Karpas-422 (cell line): ENCODE data around the gene CALML5. TPM values are rescaled to one million over a fixed set of nuclear protein-coding genes. Genes with fewer than 3 reads are reported as not detected.

Source experiments
- DNase-seq: peaks from one replicate; pipeline ENCODE4 v3.0.0-alpha.2; 2015
- H2AFZ ChIP-seq: fragments of 200-600 bp; sonication (generic); 2 replicates; pipeline ENCODE4 v1.6.1; 2014; ENCODE audit warnings: antibody characterized with exemption, low read length, mixed read lengths
- H3K27ac ChIP-seq: fragments of 200-600 bp; sonication (generic); 2 replicates; pipeline ENCODE4 v1.5.1; 2014; ENCODE audit warnings: mild to moderate bottlenecking, low read length, moderate library complexity
- H3K27me3 ChIP-seq: fragments of 200-600 bp; sonication (generic); 2 replicates; pipeline ENCODE4 v1.6.1; 2014; ENCODE audit warnings: low read length, mixed read lengths
- H3K36me3 ChIP-seq: fragments of 200-600 bp; sonication (generic); 2 replicates; pipeline ENCODE4 v1.6.1; 2014; ENCODE audit warnings: low read length, mixed read lengths; ENCODE audit not compliant: insufficient read depth
- H3K4me1 ChIP-seq: fragments of 200-600 bp; sonication (generic); 2 replicates; pipeline ENCODE4 v1.6.1; 2014; ENCODE audit warnings: mild to moderate bottlenecking, low read length, mixed read lengths
- H3K4me2 ChIP-seq: fragments of 200-600 bp; sonication (generic); 2 replicates; pipeline ENCODE4 v1.6.1; 2014; ENCODE audit warnings: low read length, low read depth, mild to moderate bottlenecking; ENCODE audit not compliant: poor library complexity, severe bottlenecking
- H3K4me3 ChIP-seq: fragments of 200-600 bp; sonication (generic); 2 replicates; pipeline ENCODE4 v1.5.1; 2014; ENCODE audit warnings: mild to moderate bottlenecking, antibody characterized with exemption, low read length, mixed read lengths
- H3K79me2 ChIP-seq: fragments of 200-600 bp; sonication (generic); 2 replicates; pipeline ENCODE4 v1.6.1; 2014; ENCODE audit warnings: mild to moderate bottlenecking, low read length, mixed read lengths
- H3K9ac ChIP-seq: fragments of 200-600 bp; sonication (generic); 2 replicates; pipeline ENCODE4 v1.6.0; 2014; ENCODE audit warnings: low read length
- H3K9me2 ChIP-seq: fragments of 200-600 bp; sonication (generic), shearing (Covaris generic); replicated peaks from 2 replicates; pipeline ENCODE4 v1.6.0; 2014; ENCODE audit warnings: mild to moderate bottlenecking, low read length, moderate library complexity; ENCODE audit not compliant: insufficient read depth
- H3K9me3 ChIP-seq: fragments of 300-700, 200-600 bp; sonication (generic); 2 replicates; pipeline ENCODE4 v1.6.1; 2014; ENCODE audit warnings: low read length, mixed read lengths
- H4K20me1 ChIP-seq: fragments of 200-600 bp; sonication (generic); 2 replicates; pipeline ENCODE4 v1.6.1; 2014; ENCODE audit warnings: mild to moderate bottlenecking, antibody characterized with exemption, low read length, low read depth; ENCODE audit not compliant: insufficient read depth
- total RNA-seq: library from RNA; depleted of rRNA; stranded (reverse); fragments of >200 nt; shearing (Covaris generic); gene quantifications from 2 replicates; pipeline ENCODE4 v1.2.3, GENCODE V29; 2014; ENCODE audit warnings: low replicate concordance

The CALML5 gene
- total RNA-seq, 1 experiment from 2014 or later: not detected

DNA sequence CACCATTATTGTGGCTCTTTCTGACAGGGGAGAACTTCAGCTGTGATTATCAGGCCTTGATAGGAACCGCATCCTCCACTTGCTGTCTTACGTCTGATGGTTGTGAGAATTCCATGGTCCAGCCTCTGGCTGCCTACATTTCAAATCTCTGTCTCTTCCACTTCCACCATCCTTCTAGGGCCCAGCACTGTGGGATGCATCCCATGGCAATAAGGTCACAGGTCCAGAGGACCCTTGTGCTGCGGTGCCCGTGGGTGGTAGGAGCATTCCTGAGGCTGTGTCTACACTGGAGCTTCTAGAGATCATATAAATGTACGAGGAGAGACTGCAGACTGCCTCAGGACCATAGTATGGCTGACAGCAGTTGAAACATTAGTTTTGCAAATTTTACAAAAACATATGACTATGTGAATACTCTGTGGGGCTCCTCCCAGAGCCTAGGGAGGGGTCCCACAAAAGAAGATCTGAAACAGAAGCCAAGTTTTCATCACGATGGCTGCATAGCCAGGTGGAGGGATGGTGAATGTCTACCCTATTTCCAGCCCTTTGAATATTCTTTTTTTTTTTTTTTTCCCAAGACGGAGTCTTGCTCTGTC lies 37.2 kb upstream of the CALML5 start:
- Histone ChIP-seq H3K9ac (no peak overlapping the region), H3K27me3 (no peaks in the 10 kb centered on the region), H3K4me3 (no peak overlapping the region), H3K9me3 (no peaks in the 10 kb centered on the region), H3K9me2 (no peaks in the 10 kb centered on the region), H3K4me1 (no peaks in the 10 kb centered on the region), H3K27ac (no peak overlapping the region), H3K79me2 (no peaks in the 10 kb centered on the region), H4K20me1 (no peaks in the 10 kb centered on the region), H3K4me2 (no peak overlapping the region), H2AFZ (no peak overlapping the region), H3K36me3 (no peaks in the 10 kb centered on the region)
- DNase-seq: no peak

DNA sequence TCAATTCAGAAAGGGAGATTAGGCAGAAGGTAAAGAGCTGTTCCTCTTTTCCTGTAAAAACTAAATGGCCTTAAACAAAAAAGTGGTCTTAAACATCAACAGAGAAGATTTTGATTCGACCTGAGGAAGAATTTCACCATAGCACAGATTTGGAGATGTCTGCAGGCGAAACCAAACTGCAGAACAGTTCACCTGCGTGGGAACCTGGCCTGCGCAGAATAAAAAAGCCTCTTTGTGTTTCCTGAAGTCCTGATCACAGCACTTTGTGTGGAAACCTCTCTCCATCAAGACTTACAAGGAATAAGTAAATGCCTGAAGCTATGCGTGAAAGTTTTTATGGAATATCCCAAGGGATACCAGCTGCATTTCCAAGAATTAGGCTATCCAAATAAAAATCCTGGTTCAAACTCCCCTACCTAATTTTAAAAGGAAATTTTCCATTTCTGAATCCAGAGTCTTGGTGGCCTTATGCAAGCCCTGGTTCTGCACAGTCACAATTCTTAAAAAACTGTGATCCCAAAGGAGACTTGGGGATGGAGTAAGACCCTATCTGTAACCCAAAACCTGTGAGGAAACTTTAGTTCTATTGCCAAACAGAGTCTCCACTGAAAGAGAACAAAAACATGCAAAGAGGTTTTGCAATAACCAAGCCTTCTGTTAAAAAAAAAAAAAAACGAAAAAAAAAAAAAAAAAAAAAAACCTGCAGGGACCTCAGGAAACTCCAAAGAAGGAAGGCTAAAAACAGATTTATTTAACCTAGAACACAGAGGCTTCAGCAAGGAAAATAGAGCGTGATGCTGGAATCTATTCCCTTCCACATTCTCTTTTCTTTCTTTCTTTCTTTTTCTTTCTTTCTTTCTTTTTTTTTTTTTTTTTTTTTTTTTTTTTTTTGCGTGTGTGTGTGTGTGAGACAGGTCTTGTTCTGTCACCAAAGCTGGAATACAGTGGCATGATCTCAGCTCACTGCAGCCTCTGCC lies 35.8 kb upstream of the CALML5 start:
- no peak for DNase-seq
- no peaks in the 10 kb centered on the region for H3K4me1 ChIP-seq
- no peaks in the 10 kb centered on the region for H4K20me1 ChIP-seq
- H3K27ac ChIP-seq: no peak overlapping the region
- H3K79me2 ChIP-seq: no peaks in the 10 kb centered on the region
- no peak overlapping the region for H3K4me2 ChIP-seq
- no peaks in the 10 kb centered on the region for H3K9me2 ChIP-seq
- no peaks in the 10 kb centered on the region for H3K27me3 ChIP-seq
- H3K4me3 ChIP-seq: no peak overlapping the region
- H3K9ac ChIP-seq: no peak overlapping the region
- no peaks in the 10 kb centered on the region for H3K9me3 ChIP-seq
- H2AFZ ChIP-seq: no peak overlapping the region
- H3K36me3 ChIP-seq: no peaks in the 10 kb centered on the region

DNA sequence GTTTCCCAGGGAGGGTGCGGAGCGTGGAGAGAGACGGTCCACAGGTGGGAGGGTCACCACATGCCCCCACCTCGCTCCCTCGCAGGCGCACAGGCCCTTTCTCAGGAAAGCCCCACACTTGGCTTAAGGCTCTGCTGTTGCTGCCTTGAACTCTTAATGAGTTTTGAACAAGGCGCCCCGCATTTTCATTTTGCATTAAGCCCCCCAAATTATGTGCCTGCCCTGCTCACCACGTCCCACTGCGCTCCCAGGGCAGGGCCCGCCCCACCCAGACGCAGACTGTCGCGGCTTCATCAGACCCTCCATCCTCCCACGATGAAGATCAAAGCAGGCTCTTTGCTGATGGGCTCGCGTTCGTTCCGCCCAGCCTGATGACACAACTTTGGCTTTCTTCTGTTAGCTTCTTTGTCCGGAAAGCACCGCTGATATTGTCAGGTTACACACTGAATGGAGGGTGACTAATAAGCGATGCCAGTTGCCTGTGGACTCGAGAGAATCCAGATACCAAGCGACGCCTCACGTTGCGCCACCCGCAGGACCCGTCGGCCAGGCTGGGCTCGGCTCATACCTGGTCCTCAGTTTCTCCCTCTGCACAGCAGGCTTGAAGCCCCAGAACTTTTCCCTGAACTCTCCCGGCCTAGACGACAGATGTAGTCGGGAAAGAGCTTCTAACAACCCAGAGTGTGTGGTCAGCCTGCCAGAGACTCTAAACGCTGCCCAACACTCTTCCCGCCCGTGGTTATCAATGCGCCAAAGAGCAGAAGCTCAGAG lies 34.9 kb upstream of the CALML5 start:
- no peaks in the 10 kb centered on the region for H3K9me3 ChIP-seq
- H3K36me3 ChIP-seq: no peaks in the 10 kb centered on the region
- H3K27me3 ChIP-seq: no peaks in the 10 kb centered on the region
- no peak for DNase-seq
- no peaks in the 10 kb centered on the region for H4K20me1 ChIP-seq
- no peaks in the 10 kb centered on the region for H3K4me1 ChIP-seq
- no peaks in the 10 kb centered on the region for H3K9me2 ChIP-seq
- no peak overlapping the region for H3K9ac ChIP-seq
- no peak overlapping the region for H3K4me3 ChIP-seq
- no peak overlapping the region for H3K27ac ChIP-seq
- H3K79me2 ChIP-seq: no peaks in the 10 kb centered on the region
- H2AFZ ChIP-seq: no peak overlapping the region
- H3K4me2 ChIP-seq: no peak overlapping the region

DNA sequence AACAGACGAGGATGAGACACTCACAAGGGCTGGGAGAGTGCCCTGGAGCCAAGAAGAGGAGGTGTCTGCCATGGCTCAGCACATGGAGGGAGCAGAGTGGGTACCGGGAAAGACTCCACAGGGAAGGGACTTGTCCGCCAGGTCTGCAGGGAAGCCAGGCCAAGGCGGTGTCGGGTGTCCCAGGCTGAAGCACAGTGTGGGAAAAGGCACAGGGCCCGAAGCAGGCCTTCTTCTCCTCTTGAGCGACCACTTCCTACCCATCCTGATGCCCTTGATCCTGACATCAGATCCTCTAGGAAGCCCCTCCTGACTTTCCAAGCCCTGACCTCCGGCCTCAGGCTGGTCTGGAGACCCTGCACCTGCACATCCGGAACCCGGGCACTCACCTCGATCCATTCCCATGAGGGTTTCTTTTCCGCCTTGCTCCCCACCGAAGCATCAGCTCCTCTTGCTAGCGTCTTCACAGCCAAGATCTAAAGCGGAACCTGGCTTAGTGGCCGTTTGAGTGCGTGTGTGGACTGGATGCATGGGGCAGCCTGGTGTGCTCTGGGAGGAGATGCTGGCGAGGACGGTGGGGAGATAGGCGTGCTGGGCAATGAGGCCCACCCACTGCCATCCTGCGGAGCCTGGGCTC lies 33.8 kb upstream of the CALML5 start:
- Histone ChIP-seq H3K4me1 (no peaks in the 10 kb centered on the region), H3K4me2 (no peak overlapping the region), H3K9me3 (no peaks in the 10 kb centered on the region), H3K4me3 (no peak overlapping the region), H3K79me2 (no peaks in the 10 kb centered on the region), H3K9me2 (no peaks in the 10 kb centered on the region), H4K20me1 (no peaks in the 10 kb centered on the region), H2AFZ (no peak overlapping the region), H3K27ac (no peak overlapping the region), H3K36me3 (no peaks in the 10 kb centered on the region), H3K9ac (no peak overlapping the region), H3K27me3 (no peaks in the 10 kb centered on the region)
- no peak for DNase-seq

DNA sequence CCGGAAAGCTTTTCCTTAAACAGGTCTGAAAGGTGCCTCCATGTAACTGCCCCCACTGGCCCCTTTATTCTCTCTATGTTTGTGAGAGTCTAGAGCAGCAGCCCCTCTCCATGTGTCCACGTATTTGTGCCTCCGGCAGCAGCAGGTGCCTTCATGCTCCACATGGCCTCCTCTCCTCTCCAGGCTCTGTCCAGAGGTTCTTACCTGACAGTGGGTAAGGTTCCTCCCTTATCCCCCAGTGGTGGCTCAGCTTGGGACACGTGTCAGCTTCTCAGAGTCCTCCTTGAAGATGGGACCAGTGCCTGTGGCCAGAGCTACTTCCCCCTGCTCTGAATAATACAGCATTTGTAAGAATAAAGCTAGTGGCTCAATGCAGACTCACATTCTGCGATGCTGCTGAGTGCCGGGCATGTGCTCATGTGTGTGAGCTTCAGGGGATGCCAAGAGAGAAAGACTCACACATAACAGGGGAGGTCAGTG lies 33.3 kb upstream of the CALML5 start:
- Histone ChIP-seq H2AFZ (no peak overlapping the region), H3K4me1 (no peaks in the 10 kb centered on the region), H3K9me3 (no peaks in the 10 kb centered on the region), H3K27ac (no peak overlapping the region), H3K9ac (no peak overlapping the region), H3K36me3 (no peaks in the 10 kb centered on the region), H3K4me3 (no peak overlapping the region), H3K79me2 (no peaks in the 10 kb centered on the region), H3K4me2 (no peak overlapping the region), H3K9me2 (no peaks in the 10 kb centered on the region), H3K27me3 (no peaks in the 10 kb centered on the region), H4K20me1 (no peaks in the 10 kb centered on the region)
- DNase-seq: no peak

DNA sequence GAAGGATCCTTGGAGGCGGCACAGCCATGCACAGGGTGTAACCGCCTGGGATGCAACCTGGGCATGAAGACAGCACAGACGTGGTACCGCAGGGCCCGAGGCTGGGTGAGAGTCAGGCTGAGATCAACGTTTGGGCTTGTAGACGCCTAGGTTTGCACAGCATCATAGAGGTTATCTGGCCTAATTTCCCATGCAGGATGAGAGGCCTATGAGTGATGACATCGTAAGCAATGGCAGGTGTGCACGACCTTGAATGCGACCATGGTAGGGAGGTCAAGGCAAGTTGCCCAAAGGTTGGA lies 32.9 kb upstream of the CALML5 start:
- DNase-seq: no peak
- Histone ChIP-seq H3K36me3 (no peaks in the 10 kb centered on the region), H3K4me1 (no peaks in the 10 kb centered on the region)

DNA sequence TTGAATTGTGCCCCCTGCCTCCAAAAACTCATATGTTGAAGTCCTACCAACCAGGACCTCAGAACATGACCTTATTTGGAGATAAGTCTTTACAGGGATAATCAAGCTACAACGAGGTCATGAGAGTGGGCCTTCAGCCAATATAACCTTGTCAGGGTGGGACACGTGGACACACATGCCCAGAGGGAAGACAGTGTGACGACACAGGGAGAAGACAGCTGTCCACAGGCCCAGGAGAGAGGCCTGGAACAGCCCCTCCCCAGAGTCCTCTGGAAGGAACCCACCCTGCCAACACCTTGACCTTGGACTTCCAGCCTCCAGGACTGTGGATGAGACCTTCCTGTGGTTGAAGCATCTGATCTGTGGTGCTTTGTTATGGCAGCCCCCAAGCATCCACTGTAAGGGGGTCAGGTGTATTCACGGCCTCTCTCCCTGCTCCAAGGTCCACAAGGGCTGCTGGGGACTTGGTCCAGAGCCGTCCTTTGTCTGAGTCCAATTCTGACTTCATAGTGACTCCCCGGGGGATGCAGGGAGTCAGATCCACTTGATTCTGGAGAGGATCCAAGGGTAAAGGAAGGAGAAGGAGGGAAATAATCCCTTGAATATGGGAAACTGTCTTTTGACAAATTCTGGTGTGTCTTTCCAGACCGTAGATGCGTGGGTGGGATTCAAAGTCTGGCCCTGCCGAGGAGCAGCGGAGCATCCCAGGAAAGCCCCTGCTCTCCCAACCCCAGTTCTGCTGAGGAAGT lies 32.4 kb upstream of the CALML5 start:
- Histone ChIP-seq H3K9ac (no peak overlapping the region), H3K4me3 (no peak overlapping the region), H3K27ac (no peak overlapping the region), H3K4me1 (no peaks in the 10 kb centered on the region), H3K36me3 (no peaks in the 10 kb centered on the region), H2AFZ (no peak overlapping the region), H3K4me2 (no peak overlapping the region), H3K79me2 (no peaks in the 10 kb centered on the region), H4K20me1 (no peaks in the 10 kb centered on the region), H3K27me3 (no peaks in the 10 kb centered on the region), H3K9me2 (no peaks in the 10 kb centered on the region), H3K9me3 (no peaks in the 10 kb centered on the region)
- DNase-seq: no peak

More for the DNA sequence above, 32.9 kb upstream of the CALML5 start:
- H3K79me2 ChIP-seq: no peaks in the 10 kb centered on the region
- H3K4me2 ChIP-seq: no peak overlapping the region
- H3K27me3 ChIP-seq: no peaks in the 10 kb centered on the region
- H3K9me3 ChIP-seq: no peaks in the 10 kb centered on the region
- no peak overlapping the region for H3K27ac ChIP-seq
- no peaks in the 10 kb centered on the region for H3K9me2 ChIP-seq
- no peak overlapping the region for H3K4me3 ChIP-seq
- no peak overlapping the region for H2AFZ ChIP-seq
- H3K9ac ChIP-seq: no peak overlapping the region
- no peaks in the 10 kb centered on the region for H4K20me1 ChIP-seq
